ENCODE data around the gene NTMT2. TPM values are rescaled to one million over a fixed set of nuclear protein-coding genes. Genes with fewer than 3 reads are reported as not detected.

Gene NTMT2
- total and polyA plus RNA-seq, 2 of the 8 experiments (the other 6 are each of a cell fraction or from before 2014, with no cell fraction given): 0.38 TPM; not detected in 1

- H2BK5ac ChIP-seq (ENCODE audit: low read depth, low read length): no peak overlapping the region
- CTCF ChIA-PET (ENCODE audit: partially characterized antibody): no interaction called here
- no peaks in the 10 kb centered on the region for H3K27me3 ChIP-seq (replicated peaks in 1 of 4; ENCODE audit: control insufficient read depth in 3 of 4, extremely low read depth in 1 of 4, insufficient read depth in 3 of 4, low read length in 3 of 4)
- no peaks in the 10 kb centered on the region for H3K79me1 ChIP-seq (ENCODE audit: low read depth, low read length)
- no peak overlapping the region for H2BK20ac ChIP-seq (ENCODE audit: low read length)
- H2AK5ac ChIP-seq (ENCODE audit: low read depth, low read length): no peak overlapping the region
- no peak overlapping the region for H3K18ac ChIP-seq (ENCODE audit: extremely low read depth, low read length)
- H3K4me1 ChIP-seq (replicated peaks in 1 of 4; ENCODE audit: control insufficient read depth in 3 of 4, insufficient read depth in 4 of 4, low read length in 3 of 4): no peaks in the 10 kb centered on the region; a peak in 1 of 7 replicates
- peaks cover 7 to 16% of the 10 kb centered on the region in 2 experiments for H3K9me3 ChIP-seq (ENCODE audit: insufficient read depth in 2 of 2, low read depth in 1 of 2, low read length in 1 of 2)
- H2BK12ac ChIP-seq (ENCODE audit: low read depth, low read length): no peak overlapping the region
- H3K56ac ChIP-seq (replicated peaks; ENCODE audit: insufficient read length, low read depth, low read length): no peak overlapping the region
- no peak overlapping the region for H2AFZ ChIP-seq (ENCODE audit: low read length)
- H4K91ac ChIP-seq (replicated peaks; ENCODE audit: insufficient read length, low read length): no peak overlapping the region
- no peaks in the 10 kb centered on the region for H3K36me3 ChIP-seq (ENCODE audit: control insufficient read depth in 2 of 4, insufficient read depth in 4 of 4, low read length in 3 of 4)
- H2BK15ac ChIP-seq (ENCODE audit: low read length): no peak overlapping the region
- no peak overlapping the region for H3K4me3 ChIP-seq (ENCODE audit: extremely low read depth in 1 of 4, insufficient read depth in 2 of 4, low read depth in 3 of 4, low read length in 4 of 4)
- no peak overlapping the region for H3K4me2 ChIP-seq (ENCODE audit: insufficient read depth in 1 of 2, low read depth in 2 of 2, low read length in 2 of 2)
- DNase-seq (ENCODE audit: low read depth in 1 of 2, low spot score in 2 of 2): no peak
- no peak overlapping the region for H3K9ac ChIP-seq (replicated peaks in 1 of 4; ENCODE audit: extremely low read depth in 1 of 4, low read depth in 3 of 4, low read length in 3 of 4)
- H3K79me2 ChIP-seq (ENCODE audit: control insufficient read depth in 1 of 2, insufficient read depth in 2 of 2, low read length in 2 of 2): no peaks in the 10 kb centered on the region
- POLR2A ChIA-PET (ENCODE audit: partially characterized antibody): interaction anchor here (0.8 kb wide), 1 partner anchor 310 kb away, joined by 3 read pairs; the partner anchor contains the start of gene SCYL3
- no peaks in the 10 kb centered on the region for H4K20me1 ChIP-seq (replicated peaks in 1 of 2; ENCODE audit: control insufficient read depth in 1 of 2, insufficient read depth in 2 of 2, low read length in 2 of 2)
- no peak overlapping the region for H4K5ac ChIP-seq (ENCODE audit: insufficient read length, low read depth, low read length)
- no peak overlapping the region for H4K8ac ChIP-seq (ENCODE audit: extremely low read depth, insufficient read depth, low read length)
- H3K4ac ChIP-seq (replicated peaks; ENCODE audit: insufficient read length, low read depth, low read length): no peak overlapping the region
- no peak overlapping the region for H3K23ac ChIP-seq (ENCODE audit: insufficient read length)
- no peaks in the 10 kb centered on the region for H3K23me2 ChIP-seq (ENCODE audit: low read depth, low read length)
- no peak overlapping the region for H2BK120ac ChIP-seq (replicated peaks; ENCODE audit: low read depth, low read length)
- no peak for FAIRE-seq
- H3K14ac ChIP-seq (ENCODE audit: insufficient read length): no peak overlapping the region
- no peak overlapping the region for H3K27ac ChIP-seq (ENCODE audit: low read depth, low read length)
- TF ChIP-seq ATF2 (IDR thresholded peaks at IDR 0.05; ENCODE audit: low read length): no peak
- no peak for TF ChIP-seq RBBP5 (IDR thresholded peaks at IDR 0.05; ENCODE audit: borderline replicate concordance, low read depth, low read length)
- no peak for TF ChIP-seq POLR2AphosphoS5 (IDR thresholded peaks at IDR 0.05; ENCODE audit: low read depth, low read length)
- TF ChIP-seq TCF12 (IDR thresholded peaks at IDR 0.05; ENCODE audit: low read depth, low read length): no peak
- TF ChIP-seq CBX8 (IDR thresholded peaks at IDR 0.05; ENCODE audit: borderline replicate concordance, low read depth, low read length): no peak
- no peak for TF ChIP-seq ATF3 (IDR thresholded peaks at IDR 0.05; ENCODE audit: insufficient read depth, low read depth, low read length)
- TF ChIP-seq KDM5A (IDR thresholded peaks at IDR 0.05; ENCODE audit: low read length): no peak
- no peak for TF ChIP-seq PHF8 (conservative IDR thresholded peaks at IDR 0.05; ENCODE audit: low read depth, low read length)
- TF ChIP-seq CREB1 (IDR thresholded peaks at IDR 0.05): no peak
- TF ChIP-seq RFX5 (IDR thresholded peaks at IDR 0.05; ENCODE audit: borderline replicate concordance, low read depth, low read length): no peak
- TF ChIP-seq BRCA1 (IDR thresholded peaks at IDR 0.05; ENCODE audit: low read depth, low read length): no peak
- TF ChIP-seq GTF2F1 (IDR thresholded peaks at IDR 0.05; ENCODE audit: borderline replicate concordance, low read depth, low read length): no peak
- no peak for TF ChIP-seq EGR1 (IDR thresholded peaks at IDR 0.05; ENCODE audit: borderline replicate concordance, low read depth, low read length)
- no peak for TF ChIP-seq GABPA (IDR thresholded peaks at IDR 0.05; ENCODE audit: borderline replicate concordance, insufficient read depth, low read length)
These were observed 57.9 kb downstream of the NTMT2 start for GRCh38 chr1:170203693-170204092.
